NCI-H524 treated with DMSO at 0.1 percent for 48 hours (cell line): ENCODE measurements around the gene KSR1.
"Not testable (repeated sequence)": the region's sequence is repeated elsewhere in the genome, so short reads cannot be mapped to it uniquely, and the experiment has no call there.

Source experiments
- DNase-seq: peaks from one replicate; lab custom pipeline; 2025; lab: John Stamatoyannopoulos, UW

KSR1 gene

DNA sequence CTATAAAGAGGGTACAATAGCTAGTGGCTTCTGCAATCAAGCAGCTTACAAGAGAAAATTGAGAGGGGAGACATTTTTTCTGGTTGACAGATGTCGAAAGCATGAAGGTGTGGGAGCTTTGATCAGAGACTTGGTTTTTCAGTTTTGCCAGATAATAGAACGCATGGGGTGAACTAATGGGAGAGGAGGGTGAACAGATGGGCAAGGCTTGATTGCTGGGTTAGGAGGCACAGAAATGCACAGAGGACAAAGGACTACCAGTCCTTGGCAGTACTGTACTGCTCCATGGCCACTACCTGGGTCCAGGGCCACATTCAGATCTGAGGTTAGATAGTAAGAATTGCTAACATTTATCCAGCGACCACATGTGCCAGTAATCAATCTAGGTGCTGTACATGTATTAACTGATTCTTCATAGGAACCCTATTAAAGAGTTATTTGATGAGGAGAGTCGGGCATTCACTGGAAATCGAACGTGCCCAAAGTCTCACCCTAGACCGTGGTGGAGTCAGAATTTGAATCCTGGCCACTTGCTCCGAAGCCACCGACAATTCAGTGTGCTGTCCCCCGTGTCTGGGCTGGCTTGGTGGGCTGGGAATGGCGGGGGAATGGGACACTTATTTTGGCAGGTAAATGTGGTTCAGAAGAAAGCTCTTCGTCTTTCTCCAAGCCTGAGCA is 873 bp upstream of the KSR1 start:
- peak; percentile 51 for DNase-seq

DNA sequence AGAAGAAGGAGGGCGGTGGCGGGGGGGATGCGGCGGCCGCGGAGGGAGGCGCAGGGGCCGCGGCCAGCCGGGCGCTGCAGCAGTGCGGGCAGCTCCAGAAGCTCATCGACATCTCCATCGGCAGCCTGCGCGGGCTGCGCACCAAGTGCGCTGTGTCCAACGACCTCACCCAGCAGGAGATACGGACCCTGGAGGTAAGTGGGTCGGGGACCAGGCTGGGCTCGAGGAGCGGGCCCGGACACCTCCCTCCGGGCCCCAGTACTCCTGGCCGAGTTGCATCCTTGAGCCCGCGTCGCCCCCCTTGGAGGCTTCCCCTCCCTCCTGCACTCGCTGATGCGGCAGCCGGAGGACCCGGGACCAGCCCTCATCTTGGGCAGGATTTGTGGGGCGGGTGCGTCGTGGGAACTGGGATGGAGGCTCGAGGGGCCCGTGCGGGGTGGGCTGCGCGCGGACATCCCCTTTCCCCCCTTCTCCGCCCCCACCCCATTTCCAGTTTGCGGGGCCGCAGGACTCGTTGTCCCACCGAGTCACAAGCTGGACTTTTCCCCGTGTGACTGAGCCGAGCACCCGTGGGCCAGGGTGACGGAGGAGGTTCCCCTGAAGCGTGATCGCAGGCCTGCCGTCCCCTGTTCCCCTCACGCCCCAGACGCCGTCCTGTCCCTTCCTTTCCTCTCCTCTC is 572 bp downstream of the KSR1 start:
- no peak for DNase-seq

DNA sequence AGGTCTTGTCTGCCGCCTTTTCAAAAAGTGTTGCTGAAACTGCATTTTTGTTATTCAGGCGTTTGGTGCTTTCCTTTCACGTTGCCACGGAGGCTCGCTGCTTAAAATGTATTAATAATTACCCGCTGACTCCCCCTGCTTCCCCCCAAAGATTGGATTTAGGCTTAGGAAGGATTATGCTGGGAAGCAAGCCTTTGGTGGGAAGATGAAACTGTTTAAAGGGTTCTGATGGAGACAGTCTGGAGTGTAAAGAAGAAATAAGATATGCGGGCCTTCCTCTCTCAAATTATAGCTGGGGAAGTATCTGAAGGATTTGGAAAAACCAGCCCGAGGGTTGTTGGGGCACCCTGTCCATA is 1.1 kb downstream of the KSR1 start:
- peak; percentile 71 for DNase-seq

DNA sequence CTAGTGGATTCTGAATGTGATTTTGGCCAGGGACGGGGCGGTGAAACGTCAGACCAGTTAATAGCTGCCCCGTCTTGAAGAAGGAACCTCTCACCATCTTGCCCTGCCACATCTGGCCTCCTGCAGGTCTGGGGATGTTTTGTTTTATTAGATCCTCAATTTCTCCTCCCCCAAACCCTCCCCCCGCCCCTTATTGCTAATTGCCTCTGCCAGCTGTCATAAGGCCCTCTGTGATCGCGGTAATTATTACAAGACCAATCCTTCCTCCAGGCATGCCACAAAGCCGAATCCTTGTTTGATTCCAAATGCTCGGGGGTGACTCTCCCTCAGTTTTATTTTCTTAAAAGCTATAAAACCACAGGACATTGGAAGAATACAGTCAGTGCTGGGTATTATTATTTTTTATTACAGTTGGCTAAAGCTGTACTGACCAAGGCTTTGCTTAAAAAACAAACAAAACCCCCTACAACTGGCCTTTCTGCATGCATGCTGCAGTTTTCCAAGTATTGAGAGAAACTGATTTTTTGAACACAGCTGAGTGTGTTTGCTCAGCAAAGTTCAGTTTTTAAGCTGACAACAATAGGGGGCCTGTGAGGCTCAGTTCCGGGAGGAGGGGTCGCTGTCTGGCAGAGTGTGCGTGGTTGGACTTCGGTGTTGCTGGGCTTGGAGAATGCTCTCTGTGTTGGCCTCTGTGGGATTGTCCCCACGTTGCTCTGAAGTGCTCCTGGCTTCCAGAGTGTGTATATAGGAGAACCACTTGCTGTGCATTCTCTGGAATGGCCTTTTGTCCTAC is 1.7 kb downstream of the KSR1 start:
- peak; percentile 79 for DNase-seq

DNA sequence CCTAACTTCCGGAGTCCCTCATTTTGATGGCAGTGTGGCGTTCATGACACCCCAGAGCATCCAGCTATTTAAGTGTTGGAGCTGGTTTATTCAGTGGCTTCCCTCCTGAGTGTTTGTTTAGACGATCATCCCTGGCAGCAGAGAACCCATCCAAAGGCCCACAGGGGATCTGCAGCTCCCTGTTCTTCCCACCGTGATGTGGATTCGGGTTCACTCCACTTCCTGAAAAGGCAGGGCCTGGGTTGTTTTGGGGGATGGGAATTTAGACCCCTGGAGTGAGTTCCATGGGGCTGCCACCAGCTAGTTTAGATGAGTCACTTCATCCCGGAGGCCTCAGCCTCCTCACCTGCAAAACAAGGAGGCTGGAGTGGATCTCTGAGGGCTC is 2.3 kb downstream of the KSR1 start:
- DNase-seq: no peak

DNA sequence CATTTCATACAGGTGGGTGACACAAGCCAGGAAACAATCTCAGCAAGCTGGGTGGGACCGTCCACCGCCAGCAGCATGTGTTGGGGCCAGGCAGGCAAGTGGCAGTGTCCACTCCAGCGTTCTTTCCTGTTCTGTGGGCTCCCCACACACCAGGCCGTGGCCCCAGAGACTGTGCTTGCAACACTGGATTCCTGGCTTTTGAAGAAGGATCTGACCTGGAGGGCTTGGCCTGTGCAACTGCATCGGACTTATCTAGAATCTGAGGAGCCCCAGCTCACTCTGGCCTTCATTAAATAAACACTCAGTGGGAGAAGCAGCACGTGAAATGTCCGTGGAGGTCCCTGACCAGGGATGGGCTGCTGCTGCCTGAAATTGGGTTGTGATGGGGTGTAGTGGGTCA is 3.2 kb downstream of the KSR1 start:
- no peak for DNase-seq

DNA sequence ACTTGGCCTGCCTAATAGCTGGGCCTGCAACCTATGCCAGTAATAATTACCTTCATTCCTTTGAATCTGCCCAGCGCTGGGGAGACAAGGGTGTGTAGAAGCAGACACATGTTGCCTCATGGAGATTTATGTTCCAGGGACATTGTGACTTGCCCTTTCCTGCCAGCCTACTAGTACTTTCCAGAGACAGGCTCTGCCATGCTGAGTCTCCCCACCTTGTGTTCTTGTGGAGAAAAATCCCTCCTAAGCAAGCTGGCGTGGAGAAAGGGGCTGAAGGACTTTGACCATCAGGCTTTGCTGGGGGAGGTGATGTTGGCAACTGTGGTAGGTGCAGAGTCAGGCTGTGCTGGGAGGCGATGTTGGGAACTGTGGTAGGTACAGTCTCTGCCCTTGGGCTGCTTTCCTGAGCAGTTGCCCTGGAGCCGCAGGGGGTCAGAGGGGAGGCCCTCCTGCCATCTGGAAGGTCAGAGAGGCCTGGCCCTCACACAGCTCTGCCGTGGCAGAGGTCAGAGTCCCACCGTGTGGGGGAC is 4.0 kb downstream of the KSR1 start:
- DNase-seq: no peak

DNA sequence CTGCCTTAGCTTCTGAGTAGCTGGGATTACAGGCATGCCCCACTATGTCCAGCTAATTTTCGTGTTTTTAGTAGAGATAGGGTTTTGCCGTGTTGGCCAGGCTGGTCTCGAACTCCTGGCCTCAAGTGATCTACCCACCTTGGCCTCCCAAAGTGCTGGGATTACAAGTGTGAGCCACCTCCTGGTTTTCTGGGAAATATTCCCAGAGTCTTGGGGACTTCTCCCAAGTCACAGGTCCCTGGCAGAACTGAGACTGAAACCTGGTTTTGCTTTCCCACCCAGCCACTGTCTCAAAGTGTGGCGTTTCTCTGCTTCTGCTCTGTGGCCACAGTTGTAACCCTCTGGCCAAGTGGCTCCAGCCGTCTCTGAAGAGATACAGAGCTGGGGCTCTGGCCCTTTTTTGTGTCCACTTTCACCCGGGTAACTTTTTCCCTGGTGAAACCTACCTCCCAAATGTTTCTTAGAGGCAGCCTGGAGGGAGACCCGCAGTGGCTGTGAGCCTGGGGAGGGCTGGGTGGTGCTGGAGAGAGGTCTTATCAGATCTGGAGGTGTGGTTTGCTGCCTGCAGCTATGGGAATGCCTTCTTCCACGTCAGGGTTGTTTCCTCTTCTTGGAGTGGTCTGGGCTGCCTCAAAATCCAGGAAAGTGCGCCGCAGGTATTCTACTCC is 5.1 kb downstream of the KSR1 start:
- no peak for DNase-seq

DNA sequence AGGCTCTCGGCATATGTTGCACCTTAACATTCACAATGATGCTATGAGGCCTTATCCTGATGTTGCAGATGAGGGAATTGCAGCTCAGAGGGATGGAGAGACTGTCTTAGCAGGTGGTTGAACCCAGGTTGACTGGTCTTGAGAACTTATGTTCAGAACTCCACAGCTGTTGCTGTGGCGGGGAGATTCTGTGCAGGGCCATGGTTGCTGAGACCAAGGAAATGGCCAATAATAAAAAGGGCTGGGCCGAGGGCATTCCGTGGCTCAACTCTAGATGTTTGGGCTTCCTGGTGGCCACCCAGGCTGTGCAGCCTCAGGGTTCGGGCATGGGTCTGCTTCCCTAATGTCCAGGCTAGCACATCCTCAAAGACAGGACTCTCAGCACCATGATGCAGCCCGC is 5.9 kb downstream of the KSR1 start:
- DNase-seq: no peak

DNA sequence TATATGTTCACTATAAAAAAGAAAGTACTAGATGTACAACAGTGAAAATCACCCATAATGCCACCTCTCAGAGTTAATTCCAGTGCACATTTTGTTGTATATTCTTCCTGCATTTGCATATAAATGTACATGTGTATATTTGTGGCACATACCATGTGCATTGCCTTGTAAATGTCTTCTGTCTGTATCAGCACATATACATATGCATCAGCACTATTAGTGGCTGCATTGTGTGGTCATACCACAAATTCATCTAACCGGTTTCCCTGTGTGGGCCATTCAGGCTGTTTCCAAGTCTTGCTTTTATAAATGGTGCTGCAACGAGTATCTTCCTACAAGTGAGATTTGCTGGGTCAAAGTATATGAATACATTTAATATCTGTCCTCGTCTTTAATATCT is 6.5 kb downstream of the KSR1 start:
- no peak for DNase-seq

DNA sequence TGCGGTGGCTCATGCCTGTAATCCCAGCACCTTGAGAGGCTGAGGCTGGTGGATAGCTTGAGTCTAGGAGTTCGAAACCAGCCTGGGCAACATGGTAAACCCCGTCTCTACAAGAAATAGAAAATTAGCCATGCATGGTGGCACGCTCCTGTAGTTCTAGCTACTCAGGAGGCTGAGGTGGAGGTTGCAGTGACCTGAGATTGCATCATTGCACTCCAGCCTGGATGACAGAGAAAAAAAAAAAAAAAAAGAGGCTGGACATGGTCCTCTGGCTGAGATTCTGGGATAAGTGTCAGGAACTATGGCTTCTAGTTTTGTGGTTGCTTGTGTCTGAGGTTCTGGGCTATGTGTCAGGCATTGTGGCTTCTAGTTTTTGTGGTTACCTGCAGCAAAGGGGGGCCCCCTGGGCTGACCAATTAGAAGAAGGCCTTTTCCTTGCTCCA is 7.0 kb downstream of the KSR1 start:
- no peak for DNase-seq

DNA sequence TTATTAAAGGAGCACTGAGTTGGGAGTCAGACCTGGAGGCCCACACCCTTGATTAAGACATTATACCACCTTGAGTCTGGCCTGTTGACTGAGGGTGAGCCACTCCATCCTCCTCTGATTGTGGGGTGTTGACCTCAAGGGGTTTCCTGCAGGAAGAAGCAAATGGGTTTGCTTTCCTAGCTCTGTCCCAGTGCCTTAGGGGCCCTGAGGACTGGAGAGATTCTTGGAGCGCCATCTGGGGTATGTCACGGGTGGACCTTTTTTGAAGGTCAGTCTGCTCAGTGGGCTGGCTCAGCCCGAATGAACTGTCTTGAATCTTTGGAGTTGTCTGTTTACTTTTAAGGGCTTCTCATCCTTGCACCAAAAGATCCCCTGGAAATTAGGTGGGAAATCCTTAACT is 7.8 kb downstream of the KSR1 start:
- not testable (repeated sequence) for DNase-seq

DNA sequence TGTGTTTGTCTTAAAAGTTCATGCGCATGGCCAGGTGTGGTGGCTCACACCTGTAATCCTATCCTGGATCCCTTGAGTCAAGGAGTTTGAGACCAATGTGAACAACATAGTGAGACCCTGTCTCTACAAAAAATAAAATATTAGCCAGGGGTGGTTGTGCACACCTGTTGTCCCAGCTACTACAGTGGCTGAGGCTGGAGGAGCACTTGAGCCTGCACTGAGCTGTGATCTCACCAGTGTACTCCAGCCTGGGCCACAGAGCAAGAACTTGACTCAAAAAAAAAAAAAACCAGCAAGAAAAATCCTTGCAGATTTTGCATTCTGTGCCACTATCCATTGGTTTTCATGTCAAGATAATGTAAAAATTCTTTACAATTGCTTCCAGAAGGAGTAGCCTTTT is 8.2 kb downstream of the KSR1 start:
- DNase-seq: no peak

DNA sequence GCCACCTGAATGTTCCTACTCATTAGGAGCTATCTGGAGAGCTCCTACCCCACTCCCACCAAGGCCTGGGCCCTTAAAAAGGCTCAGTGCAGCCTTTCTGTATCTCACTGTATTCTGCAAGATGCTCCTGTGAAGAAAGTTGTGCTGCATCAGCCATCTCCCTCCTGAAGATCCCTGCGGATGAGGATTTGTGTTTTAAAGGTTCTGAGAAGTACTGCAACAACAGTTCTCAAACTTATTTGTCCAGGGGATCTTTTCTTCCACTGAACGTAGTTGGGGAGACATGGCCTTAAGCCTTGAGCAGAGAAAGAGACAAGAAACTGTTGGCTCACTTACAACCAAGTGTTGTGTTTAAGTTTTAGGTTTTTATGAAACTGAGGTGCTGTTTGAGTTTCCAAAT is 9.6 kb downstream of the KSR1 start:
- not testable (repeated sequence) for DNase-seq

DNA sequence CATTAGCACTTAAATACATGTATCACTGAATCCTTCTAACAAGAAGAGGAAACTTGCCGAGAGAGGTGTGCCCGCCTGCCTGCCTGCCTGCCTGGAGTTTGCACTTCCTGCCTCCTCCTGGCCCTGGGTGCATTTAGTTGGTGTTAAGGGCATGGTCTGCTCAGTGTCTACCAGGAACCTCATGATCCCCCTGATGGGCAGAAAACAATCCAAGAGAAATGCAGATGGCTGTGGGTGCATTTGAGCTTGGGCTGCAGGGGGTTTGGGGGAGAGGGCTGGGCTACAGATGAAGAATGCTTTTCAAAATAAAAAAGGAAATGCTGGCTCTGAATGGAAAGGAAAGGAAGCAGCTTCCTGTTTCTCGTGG is 10.1 kb downstream of the KSR1 start:
- DNase-seq: no peak

DNA sequence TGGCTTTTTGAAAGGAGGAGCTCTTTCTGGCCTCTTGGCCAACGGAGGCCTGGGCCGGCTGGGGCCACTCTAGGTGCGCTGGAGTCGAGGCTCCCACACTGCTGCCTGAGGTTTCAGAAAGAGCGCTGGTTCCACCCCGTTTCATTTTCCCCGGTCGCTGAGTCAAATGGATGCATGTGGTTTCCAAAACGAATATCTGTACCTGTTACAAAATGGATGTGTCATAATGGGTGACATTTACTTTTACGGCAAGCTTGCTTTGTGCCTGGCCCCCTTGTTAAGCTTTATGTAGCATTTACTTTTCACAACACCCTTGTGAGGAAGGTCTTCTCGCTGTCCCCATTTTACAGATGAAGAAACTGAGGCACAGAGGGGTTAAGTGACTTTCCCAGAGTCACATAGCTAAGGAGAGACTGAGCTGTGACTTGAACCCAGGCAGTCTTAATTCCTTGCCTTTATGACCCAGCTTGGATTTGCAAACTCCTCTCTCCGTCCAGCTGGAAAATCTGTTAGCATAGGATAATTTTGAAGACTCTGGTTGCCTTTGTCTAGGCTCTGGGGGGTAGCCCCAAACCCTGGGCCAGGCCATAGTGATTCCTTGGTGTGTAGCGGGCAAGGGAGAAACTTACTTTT is 10.6 kb downstream of the KSR1 start:
- no peak for DNase-seq

DNA sequence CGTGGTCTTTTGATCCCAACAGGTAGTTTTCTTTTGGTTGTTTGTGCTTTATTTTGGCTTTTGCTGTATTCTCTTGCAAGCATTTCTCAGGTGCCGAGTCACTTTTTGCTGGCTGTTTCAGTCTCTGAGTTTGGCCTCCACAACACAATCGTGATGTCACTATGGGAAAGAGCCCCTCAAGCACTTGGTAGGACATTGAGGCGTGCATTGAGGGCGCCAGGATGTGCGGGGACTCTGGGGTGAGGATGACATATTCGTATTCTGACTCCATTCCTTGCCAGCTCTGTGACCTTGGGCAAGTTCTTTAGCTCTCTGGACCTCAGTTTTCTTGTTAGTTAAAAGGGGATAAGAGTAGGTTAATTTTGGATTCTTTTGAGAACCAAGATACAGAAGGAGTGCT is 13.0 kb downstream of the KSR1 start:
- no peak for DNase-seq

DNA sequence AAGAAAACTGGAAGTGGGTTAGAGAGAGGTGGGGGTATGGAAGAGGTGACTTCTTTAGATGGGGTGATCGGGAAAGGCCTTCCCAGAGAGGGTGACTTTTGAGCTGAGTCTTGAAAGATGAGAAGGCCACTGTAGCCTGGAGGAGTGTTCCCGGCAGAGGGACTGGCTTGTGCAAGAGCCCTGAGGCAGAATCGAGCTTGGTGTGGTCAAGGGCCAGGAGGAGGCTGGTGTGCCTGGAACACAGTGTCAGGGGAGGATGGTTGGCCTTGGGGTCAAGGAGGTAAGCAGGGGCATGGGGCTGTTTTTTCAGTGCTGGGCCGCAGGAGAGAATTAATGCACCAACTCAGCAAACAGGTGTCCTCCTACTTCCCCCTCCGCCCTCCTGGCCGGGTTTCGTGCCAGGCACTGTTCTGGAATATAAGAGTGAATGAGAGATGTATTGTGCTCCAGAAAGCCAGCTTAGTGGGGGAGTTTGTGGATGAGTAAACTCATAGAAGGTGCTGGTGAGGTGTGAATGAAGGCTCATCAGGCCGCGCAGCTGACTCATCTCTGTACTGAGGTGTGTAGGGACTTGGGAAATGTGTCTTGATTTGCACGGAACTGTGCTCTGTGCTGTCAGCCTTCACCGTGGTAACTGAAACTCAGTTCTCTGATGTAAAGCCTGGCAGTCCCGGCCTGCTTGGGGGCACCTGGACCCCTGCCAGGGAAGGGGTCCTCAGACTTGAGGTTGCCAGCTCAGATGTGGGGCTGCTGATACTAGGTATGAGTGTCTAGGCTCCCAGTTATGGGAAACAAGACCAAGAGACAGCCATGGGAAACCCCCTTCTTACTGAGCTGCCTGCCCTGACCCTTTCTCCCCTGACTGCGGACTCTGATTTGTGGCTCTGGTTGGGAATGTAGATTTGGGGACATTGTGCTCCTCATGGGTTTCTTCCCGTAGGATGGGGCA is 15.3 kb downstream of the KSR1 start:
- no peak for DNase-seq

DNA sequence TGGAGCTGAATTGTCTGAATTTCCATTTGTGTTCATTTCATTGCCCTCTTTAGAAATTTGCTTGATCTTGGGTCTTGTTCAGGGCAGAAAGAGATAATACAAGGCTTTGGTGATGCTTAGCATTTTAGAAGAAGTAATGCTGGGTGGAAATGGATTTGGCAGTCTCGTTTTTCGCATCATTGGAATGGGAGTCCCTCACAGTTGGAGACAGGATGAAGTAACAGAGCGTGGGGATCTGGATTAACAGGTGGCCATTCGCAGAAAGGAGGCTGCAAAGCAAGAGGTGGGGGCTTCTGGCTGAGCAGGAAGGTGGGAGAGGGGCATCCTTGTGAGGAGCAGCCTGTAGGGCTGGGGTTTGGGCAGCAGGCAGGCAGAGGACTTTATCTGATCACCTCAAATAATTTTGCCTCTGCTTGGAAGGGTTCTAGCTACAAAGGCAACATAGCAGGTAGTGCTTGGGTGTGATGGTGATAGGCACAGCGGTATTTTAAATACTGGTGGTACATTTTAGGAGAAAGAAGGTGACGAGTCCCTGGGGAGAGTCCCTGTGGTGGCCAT is 17.0 kb downstream of the KSR1 start:
- no peak for DNase-seq

DNA sequence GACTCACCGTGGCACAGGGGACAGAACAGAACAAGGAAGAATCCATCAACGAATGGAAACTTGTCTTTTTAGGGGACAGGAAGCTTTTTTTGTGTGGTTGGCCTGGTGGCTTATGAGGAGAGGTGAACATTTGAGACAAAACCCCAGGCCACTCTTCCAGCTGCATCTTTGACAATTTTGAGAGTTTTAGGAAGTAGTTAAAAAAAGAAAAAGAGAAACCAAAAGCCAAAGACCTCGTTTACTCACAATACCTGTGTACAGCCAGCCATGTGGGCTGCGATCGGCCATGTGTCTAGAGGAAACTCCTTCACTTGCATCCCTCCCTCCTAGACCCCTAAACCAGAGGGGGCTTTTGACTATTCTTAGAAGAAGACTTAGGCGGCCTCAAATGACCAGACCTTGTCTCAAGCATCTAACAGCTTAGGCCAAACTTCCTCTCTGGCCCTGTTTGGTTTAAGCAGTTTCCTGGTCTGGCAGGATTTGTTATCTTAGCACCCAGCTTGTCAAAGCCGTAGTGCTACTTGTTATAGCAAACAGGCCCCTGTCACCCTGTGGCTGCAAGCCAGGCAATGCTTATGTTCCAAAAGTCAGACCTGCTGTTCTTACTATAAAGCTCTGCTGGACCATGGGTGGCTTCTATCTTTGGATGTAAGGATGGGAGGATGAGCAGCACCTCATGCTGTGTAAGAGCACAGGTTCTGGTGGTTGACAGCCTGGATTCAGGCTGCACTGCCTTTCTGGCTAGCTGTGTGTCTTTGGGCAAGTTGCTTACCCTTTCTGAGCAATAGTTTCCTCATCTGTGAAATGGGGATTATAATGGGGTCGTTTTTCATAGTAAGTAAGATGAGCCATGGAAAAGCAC is 17.7 kb downstream of the KSR1 start:
- DNase-seq: no peak
